HK-2 (cell line): ENCODE results near the gene NPFFR1.
"Not testable (repeated sequence)": the region's sequence is repeated elsewhere in the genome, so short reads cannot be mapped to it uniquely, and the experiment has no call there.

Source experiments
- DNase-seq: peaks from one replicate; pipeline ENCODE4 v3.0.0-alpha.2; 2018; ENCODE audit not compliant: unreplicated experiment

NPFFR1 gene

DNA sequence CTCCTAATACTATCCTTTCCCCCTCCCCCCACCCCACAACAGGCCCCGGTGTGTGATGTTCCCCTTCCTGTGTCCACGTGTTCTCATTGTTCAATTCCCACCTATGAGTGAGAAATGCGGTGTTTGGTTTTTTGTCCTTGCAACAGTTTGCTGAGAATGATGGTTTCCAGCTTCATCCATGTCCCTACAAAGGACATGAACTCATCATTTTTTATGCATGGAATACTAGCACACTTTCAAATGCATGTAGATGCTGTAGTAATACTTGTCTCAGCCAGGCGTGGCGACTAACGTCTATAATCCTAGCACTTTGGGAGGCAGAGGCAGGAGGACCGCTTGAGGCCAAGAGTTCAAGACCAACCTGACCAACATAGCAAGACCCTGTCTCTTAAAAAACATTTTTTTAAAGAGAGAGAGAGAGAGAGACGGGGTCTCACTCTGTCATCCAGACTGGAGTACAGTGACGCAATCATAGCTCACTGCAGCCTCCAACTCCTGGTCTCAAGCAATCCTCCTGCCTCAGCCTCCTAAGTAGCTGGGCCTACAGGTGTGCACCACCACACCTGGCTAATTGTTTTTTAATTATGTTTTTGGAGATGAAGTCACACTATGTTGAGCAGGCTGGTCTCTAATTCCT, 60.9 kb downstream of the NPFFR1 start:
- DNase-seq, result not testable (repeated sequence)

DNA sequence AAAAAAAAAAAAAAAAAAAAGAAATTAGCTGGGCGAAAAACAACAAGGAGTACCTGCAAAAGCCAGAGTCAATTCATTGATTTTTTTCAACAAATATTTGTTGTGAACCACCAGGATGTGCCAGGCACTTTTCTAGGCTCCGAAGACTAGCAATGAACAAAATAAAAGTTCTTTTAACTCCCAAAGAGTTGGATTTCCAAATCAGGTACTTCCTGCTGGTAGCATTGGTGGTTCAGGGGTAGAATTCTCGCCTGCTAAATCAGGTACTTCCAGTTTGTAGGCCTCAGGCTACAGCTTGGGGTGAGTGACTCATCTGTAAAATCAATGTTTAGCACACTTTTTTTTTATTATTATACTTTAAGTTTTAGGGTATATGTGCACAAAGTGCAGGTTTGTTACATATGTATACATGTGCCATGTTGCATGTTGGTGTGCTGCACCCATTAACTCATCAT, 61.4 kb downstream of the NPFFR1 start:
- DNase-seq, result no peak

DNA sequence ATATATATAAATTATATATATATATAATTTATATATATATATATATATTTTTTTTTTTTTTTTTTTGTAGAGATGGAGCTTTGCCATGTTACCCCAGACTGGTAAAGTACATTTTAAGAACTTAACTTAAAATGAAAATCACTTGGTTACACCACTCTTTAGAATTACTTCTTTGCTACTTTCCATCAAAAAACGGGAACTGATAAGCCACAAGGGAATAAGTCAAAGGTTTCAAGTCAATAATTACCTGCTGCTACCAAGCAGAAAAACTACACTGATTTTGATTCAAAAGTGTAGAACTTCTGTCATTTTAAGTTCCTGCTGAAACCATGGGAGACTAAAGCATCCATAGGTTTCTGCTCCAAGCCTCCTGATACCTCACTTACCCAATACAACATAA, 62.8 kb downstream of the NPFFR1 start:
- DNase-seq, result no peak

- DNase-seq, result no peak
Measured at GRCh38 chr10:70212879-70213278, 70.9 kb downstream of the NPFFR1 start.

- DNase-seq, result no peak
Measured at GRCh38 chr10:70212277-70212676, 71.5 kb downstream of the NPFFR1 start.

GRCh38 chr10:70206762-70207161, 77.0 kb downstream of the NPFFR1 start:
- DNase-seq, result no peak

- DNase-seq, result no peak
Measured at GRCh38 chr10:70201105-70201504, 82.7 kb downstream of the NPFFR1 start.

DNA sequence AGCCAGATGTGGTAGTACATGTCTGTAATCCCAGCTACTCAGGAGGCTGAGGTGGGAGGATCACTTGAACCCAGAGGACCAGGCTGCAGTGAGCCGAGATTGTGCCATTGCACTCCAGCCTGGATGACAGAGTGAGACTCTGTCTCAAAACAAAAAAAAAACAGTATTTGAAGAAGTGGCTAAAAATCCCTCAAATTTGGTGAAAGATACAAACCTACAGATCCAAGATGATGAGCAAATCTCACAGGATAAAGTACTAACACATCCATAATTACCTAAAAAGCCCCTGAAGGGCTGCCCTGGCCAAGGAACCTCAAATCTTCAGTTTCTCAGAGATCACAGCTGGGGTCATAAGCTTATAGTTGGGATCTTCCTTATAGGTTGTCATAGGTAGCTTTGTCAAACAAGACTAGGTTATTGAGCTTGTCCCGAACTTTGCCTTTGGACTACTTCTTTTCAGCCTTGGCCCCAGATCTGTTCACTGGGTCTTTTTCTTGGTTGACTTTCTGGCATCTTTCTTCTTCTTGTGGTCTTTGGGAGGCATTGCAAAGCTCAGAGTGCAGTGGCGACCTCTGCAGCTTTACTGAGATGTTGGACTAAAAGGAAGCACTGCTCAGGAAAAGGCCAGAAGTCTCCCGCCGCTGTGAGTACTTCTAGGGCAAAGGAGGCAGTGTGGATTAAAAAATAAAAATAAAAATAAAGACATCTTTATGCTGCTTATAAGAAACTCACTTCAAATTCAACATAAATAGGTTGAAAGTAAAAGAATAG, 84.9 kb downstream of the NPFFR1 start:
- DNase-seq, result no peak
